Measurements from ENCODE around the gene GZF1. TPM values are rescaled to one million over a fixed set of nuclear protein-coding genes. Genes with fewer than 3 reads are reported as not detected.

The GZF1 gene
- total RNA-seq, 2 donors from 2014 or later = 12.2 to 15.5 TPM

GRCh38 chr20:23393996-23394775 is 32.2 kb downstream of the GZF1 start:
- Histone ChIP-seq H3K27ac (ENCODE audit: low read depth, low read length) (no peak overlapping the region), H3K27me3 (ENCODE audit: control insufficient read depth, insufficient read depth, low read length, poor library complexity, severe bottlenecking) (no peaks in the 10 kb centered on the region), H3K9me3 (ENCODE audit: control insufficient read depth, low read length) (no peaks in the 10 kb centered on the region), H3K36me3 (ENCODE audit: control insufficient read depth, insufficient read depth, low read length) (peaks cover 55% of the 10 kb centered on the region), H3K4me3 (ENCODE audit: low read length) (no peak overlapping the region), H3K9ac (ENCODE audit: extremely low read depth, low read length, poor library complexity, severe bottlenecking) (no peak overlapping the region), H3K4me1 (ENCODE audit: control insufficient read depth, insufficient read depth, low read length) (no peaks in the 10 kb centered on the region)
- no peak overlapping the region for H3K4me3 Mint-ChIP-seq
- H3K36me3 Mint-ChIP-seq (ENCODE audit: low read depth) = peaks cover 51% of the 10 kb centered on the region
- peaks cover 7% of the 10 kb centered on the region for H3K4me1 Mint-ChIP-seq
- no peaks in the 10 kb centered on the region for H3K9me3 Mint-ChIP-seq
- no peak for TF ChIP-seq CTCF (conservative IDR thresholded peaks at IDR 0.05)
- H3K27ac Mint-ChIP-seq = peak overlapping the region; percentile 67
- no peaks in the 10 kb centered on the region for H3K27me3 Mint-ChIP-seq (ENCODE audit: insufficient read depth)
- 94 to 97% methylated on average over 4 of the region's 4 CpGs for WGBS, 2 experiments (ENCODE audit: insufficient coverage in 1 of 2, insufficient read length in 1 of 2)
- DNase-seq = no peak

GRCh38 chr20:23396950-23397627 is 35.1 kb downstream of the GZF1 start:
- Histone ChIP-seq H3K36me3 (ENCODE audit: control insufficient read depth, insufficient read depth, low read length) (peaks cover 59% of the 10 kb centered on the region), H3K27me3 (ENCODE audit: control insufficient read depth, insufficient read depth, low read length, poor library complexity, severe bottlenecking) (no peaks in the 10 kb centered on the region), H3K27ac (ENCODE audit: low read depth, low read length) (no peak overlapping the region)

GRCh38 chr20:23397961-23398360 is 36.0 kb downstream of the GZF1 start:
- no peaks in the 10 kb centered on the region for H3K27me3 Mint-ChIP-seq (ENCODE audit: insufficient read depth)
- Histone ChIP-seq H3K27me3 (ENCODE audit: control insufficient read depth, insufficient read depth, low read length, poor library complexity, severe bottlenecking) (no peaks in the 10 kb centered on the region), H3K4me1 (ENCODE audit: control insufficient read depth, insufficient read depth, low read length) (no peaks in the 10 kb centered on the region), H3K36me3 (ENCODE audit: control insufficient read depth, insufficient read depth, low read length) (peaks cover 62% of the 10 kb centered on the region), H3K4me3 (ENCODE audit: low read length) (no peak overlapping the region), H3K9ac (ENCODE audit: extremely low read depth, low read length, poor library complexity, severe bottlenecking) (no peak overlapping the region), H3K9me3 (ENCODE audit: control insufficient read depth, low read length) (no peaks in the 10 kb centered on the region), H3K27ac (ENCODE audit: low read depth, low read length) (no peak overlapping the region)
- no peak overlapping the region for H3K4me3 Mint-ChIP-seq
- DNase-seq = no peak
- H3K9me3 Mint-ChIP-seq = no peaks in the 10 kb centered on the region
- no peak for TF ChIP-seq CTCF (conservative IDR thresholded peaks at IDR 0.05)
- H3K4me1 Mint-ChIP-seq = no peaks in the 10 kb centered on the region
- H3K36me3 Mint-ChIP-seq (ENCODE audit: low read depth) = peaks cover 50% of the 10 kb centered on the region
- WGBS, 2 experiments (ENCODE audit: insufficient coverage in 1 of 2, insufficient read length in 1 of 2) = 88 to 100% methylated on average over 1 to 2 of the region's 2 CpGs
- H3K27ac Mint-ChIP-seq = peak overlapping the region; percentile 33

More at GRCh38 chr20:23396950-23397627, 35.1 kb downstream of the GZF1 start:
- Mint-ChIP-seq H3K4me1 (peaks cover 2% of the 10 kb centered on the region), H3K27ac (no peak overlapping the region), H3K4me3 (no peak overlapping the region), H3K9me3 (no peaks in the 10 kb centered on the region), H3K27me3 (ENCODE audit: insufficient read depth) (no peaks in the 10 kb centered on the region), H3K36me3 (ENCODE audit: low read depth) (peaks cover 47% of the 10 kb centered on the region)
- WGBS, 2 experiments (ENCODE audit: insufficient coverage in 1 of 2, insufficient read length in 1 of 2) = 90% methylated on average over 4 to 6 of the region's 6 CpGs
- H3K9me3 ChIP-seq (ENCODE audit: control insufficient read depth, low read length) = no peaks in the 10 kb centered on the region
- no peak for TF ChIP-seq CTCF (conservative IDR thresholded peaks at IDR 0.05)
- no peak overlapping the region for H3K9ac ChIP-seq (ENCODE audit: extremely low read depth, low read length, poor library complexity, severe bottlenecking)
- no peaks in the 10 kb centered on the region for H3K4me1 ChIP-seq (ENCODE audit: control insufficient read depth, insufficient read depth, low read length)
- no peak overlapping the region for H3K4me3 ChIP-seq (ENCODE audit: low read length)
- no peak for DNase-seq

Measured in endodermal cell (in vitro differentiated cells).